Measurements from ENCODE around the gene SPR. TPM values are rescaled to one million over a fixed set of nuclear protein-coding genes. Genes with fewer than 3 reads are reported as not detected.

The SPR gene
- total RNA-seq, 1 experiment from 2014 or later = 18.1 TPM

DNA sequence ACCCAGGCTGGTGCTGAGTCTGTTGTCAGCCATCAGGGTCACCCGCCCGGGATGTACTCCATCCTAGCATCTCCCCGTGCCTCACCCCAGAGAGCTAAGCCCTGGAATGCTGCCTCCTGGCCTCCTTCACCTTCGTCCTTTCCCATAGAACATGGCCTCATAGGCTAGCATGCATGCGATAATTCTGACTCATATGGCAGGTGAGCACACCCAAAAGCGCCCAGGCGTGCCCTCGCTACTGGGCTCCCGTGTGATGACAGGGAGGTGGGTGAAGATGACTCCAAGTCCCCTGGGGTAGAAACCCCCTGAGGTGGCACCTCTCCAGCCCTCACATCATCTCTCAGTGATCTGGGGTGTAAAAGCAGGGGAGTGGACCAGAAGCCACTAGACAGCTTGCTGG is 7.3 kb downstream of the SPR start:
- H3K27me3 Mint-ChIP-seq (ENCODE audit: insufficient read depth, unreplicated experiment) = no peaks in the 10 kb centered on the region
- H3K4me3 Mint-ChIP-seq (ENCODE audit: unreplicated experiment) = no peak overlapping the region
- H3K27ac Mint-ChIP-seq (ENCODE audit: low read depth, unreplicated experiment) = no peak overlapping the region
- POLR2A ChIA-PET = interaction anchor here (0.6 kb wide), 1 partner anchor 79 kb away, joined by 3 read pairs; no protein-coding TSS in a partner anchor
- no peaks in the 10 kb centered on the region for H3K9me3 Mint-ChIP-seq (ENCODE audit: unreplicated experiment)
- intact Hi-C loops (cut with micrococcal nuclease) = loop anchor here (5.0 kb wide), 1 partner anchor 178 kb away; the partner anchor contains the start of gene SFXN5
- peaks cover 8% of the 10 kb centered on the region for H3K36me3 Mint-ChIP-seq (ENCODE audit: insufficient read depth, unreplicated experiment)
- no TSS peak for BruUV-seq (replicated peaks)
- no peak for DNase-seq (ENCODE audit: unreplicated experiment)
- TF ChIP-seq, protein P1, sequence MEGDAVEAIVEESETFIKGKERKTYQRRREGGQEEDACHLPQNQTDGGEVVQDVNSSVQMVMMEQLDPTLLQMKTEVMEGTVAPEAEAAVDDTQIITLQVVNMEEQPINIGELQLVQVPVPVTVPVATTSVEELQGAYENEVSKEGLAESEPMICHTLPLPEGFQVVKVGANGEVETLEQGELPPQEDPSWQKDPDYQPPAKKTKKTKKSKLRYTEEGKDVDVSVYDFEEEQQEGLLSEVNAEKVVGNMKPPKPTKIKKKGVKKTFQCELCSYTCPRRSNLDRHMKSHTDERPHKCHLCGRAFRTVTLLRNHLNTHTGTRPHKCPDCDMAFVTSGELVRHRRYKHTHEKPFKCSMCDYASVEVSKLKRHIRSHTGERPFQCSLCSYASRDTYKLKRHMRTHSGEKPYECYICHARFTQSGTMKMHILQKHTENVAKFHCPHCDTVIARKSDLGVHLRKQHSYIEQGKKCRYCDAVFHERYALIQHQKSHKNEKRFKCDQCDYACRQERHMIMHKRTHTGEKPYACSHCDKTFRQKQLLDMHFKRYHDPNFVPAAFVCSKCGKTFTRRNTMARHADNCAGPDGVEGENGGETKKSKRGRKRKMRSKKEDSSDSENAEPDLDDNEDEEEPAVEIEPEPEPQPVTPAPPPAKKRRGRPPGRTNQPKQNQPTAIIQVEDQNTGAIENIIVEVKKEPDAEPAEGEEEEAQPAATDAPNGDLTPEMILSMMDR (IDR thresholded peaks at IDR 0.05; ENCODE audit: unreplicated experiment) = no peak
- H3K4me1 Mint-ChIP-seq (ENCODE audit: insufficient read depth, unreplicated experiment) = peaks cover 14% of the 10 kb centered on the region
- CTCF ChIA-PET = interaction anchor here (0.6 to 6.4 kb wide), 9 partner anchors 15 to 321 kb away, joined by 3 to 90 read pairs (median 6); no protein-coding TSS in a partner anchor

GRCh38 chr2:72895154-72895553 is 7.9 kb downstream of the SPR start:
- no peak overlapping the region for H3K27ac Mint-ChIP-seq (ENCODE audit: low read depth, unreplicated experiment)
- H3K4me1 Mint-ChIP-seq (ENCODE audit: insufficient read depth, unreplicated experiment) = peaks cover 8% of the 10 kb centered on the region
- ChIA-PET CTCF (interaction anchor here (0.5 to 6.4 kb wide), 8 partner anchors 17 to 283 kb away, joined by 3 to 90 read pairs (median 6); no protein-coding TSS in a partner anchor), POLR2A (interaction anchor here (0.7 kb wide), 1 partner anchor 69 kb away, joined by 3 read pairs; no protein-coding TSS in a partner anchor)
- no TSS peak for BruUV-seq (replicated peaks)
- no peak overlapping the region for H3K4me3 Mint-ChIP-seq (ENCODE audit: unreplicated experiment)
- H3K9me3 Mint-ChIP-seq (ENCODE audit: unreplicated experiment) = no peaks in the 10 kb centered on the region
- no peaks in the 10 kb centered on the region for H3K27me3 Mint-ChIP-seq (ENCODE audit: insufficient read depth, unreplicated experiment)
- H3K36me3 Mint-ChIP-seq (ENCODE audit: insufficient read depth, unreplicated experiment) = peaks cover 2% of the 10 kb centered on the region
- intact Hi-C loops (cut with micrococcal nuclease) = no loop called here
- DNase-seq (ENCODE audit: unreplicated experiment) = no peak
- TF ChIP-seq, protein P1 (IDR thresholded peaks at IDR 0.05; ENCODE audit: unreplicated experiment) = no peak

DNA sequence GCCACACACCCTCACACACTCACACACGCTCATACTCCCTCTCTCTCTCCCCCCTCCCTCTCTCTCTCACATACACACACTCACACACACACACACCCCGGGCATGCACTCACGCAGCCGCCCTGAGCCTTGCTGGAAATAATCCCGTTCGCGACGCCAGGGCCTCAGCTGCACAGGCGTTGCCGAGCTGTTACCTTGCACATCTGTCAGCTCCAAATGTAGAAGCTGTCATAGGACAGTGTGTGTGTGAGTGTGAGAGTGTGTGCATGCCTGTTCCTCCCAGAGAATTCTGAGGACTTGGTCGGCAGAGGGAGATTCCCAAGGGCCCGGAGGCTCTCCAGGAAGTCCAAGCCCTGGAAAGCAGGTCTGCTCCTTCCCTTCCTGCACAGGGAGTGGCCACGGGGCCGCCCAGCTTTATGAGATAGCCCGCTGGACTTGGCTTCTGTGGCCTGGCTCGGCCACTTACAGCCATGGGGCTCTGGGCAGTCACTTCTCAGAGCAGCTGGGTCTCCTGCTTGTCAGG is 8.6 kb downstream of the SPR start:
- ChIA-PET POLR2A (interaction anchor here (0.5 to 0.6 kb wide), 2 partner anchors 10 to 70 kb away, joined by 3 read pairs; partner anchors contain the start of gene EXOC6B), CTCF (interaction anchor here (0.6 to 6.4 kb wide), 13 partner anchors 8 to 317 kb away, joined by 3 to 90 read pairs (median 4); partner anchors contain the start of gene SPR)
- H3K4me3 Mint-ChIP-seq (ENCODE audit: unreplicated experiment) = no peak overlapping the region
- peaks cover 5% of the 10 kb centered on the region for H3K27me3 Mint-ChIP-seq (ENCODE audit: insufficient read depth, unreplicated experiment)
- intact Hi-C loops (cut with micrococcal nuclease) = no loop called here
- BruUV-seq (replicated peaks) = no TSS peak
- H3K27ac Mint-ChIP-seq (ENCODE audit: low read depth, unreplicated experiment) = no peak overlapping the region
- no peaks in the 10 kb centered on the region for H3K9me3 Mint-ChIP-seq (ENCODE audit: unreplicated experiment)
- TF ChIP-seq, protein P1 (IDR thresholded peaks at IDR 0.05; ENCODE audit: unreplicated experiment) = no peak
- H3K4me1 Mint-ChIP-seq (ENCODE audit: insufficient read depth, unreplicated experiment) = peaks cover 8% of the 10 kb centered on the region
- H3K36me3 Mint-ChIP-seq (ENCODE audit: insufficient read depth, unreplicated experiment) = peaks cover 1% of the 10 kb centered on the region
- no peak for DNase-seq (ENCODE audit: unreplicated experiment)

GRCh38 chr2:72896446-72896845 is 9.2 kb downstream of the SPR start:
- BruUV-seq (replicated peaks) = no TSS peak
- peaks cover 7% of the 10 kb centered on the region for H3K36me3 Mint-ChIP-seq (ENCODE audit: insufficient read depth, unreplicated experiment)
- intact Hi-C loops (cut with micrococcal nuclease) = no loop called here
- DNase-seq (ENCODE audit: unreplicated experiment) = no peak
- TF ChIP-seq, protein P1 (IDR thresholded peaks at IDR 0.05; ENCODE audit: unreplicated experiment) = no peak
- peaks cover 11% of the 10 kb centered on the region for H3K27me3 Mint-ChIP-seq (ENCODE audit: insufficient read depth, unreplicated experiment)
- ChIA-PET CTCF (interaction anchor here (0.6 to 1.3 kb wide), 7 partner anchors 9 to 316 kb away, joined by 3 to 5 read pairs (median 3); partner anchors contain the start of gene SPR), POLR2A (interaction anchor here (0.5 to 0.6 kb wide), 2 partner anchors 10 to 70 kb away, joined by 3 read pairs; partner anchors contain the start of gene EXOC6B)
- H3K4me1 Mint-ChIP-seq (ENCODE audit: insufficient read depth, unreplicated experiment) = peaks cover 8% of the 10 kb centered on the region
- H3K27ac Mint-ChIP-seq (ENCODE audit: low read depth, unreplicated experiment) = no peak overlapping the region
- no peaks in the 10 kb centered on the region for H3K9me3 Mint-ChIP-seq (ENCODE audit: unreplicated experiment)
- H3K4me3 Mint-ChIP-seq (ENCODE audit: unreplicated experiment) = no peak overlapping the region

Data from MCF 10A (cell line).